ENCODE results near the gene RIC1.
"Not testable (repeated sequence)": the region's sequence is repeated elsewhere in the genome, so short reads cannot be mapped to it uniquely, and the experiment has no call there.

RIC1 gene

DNA sequence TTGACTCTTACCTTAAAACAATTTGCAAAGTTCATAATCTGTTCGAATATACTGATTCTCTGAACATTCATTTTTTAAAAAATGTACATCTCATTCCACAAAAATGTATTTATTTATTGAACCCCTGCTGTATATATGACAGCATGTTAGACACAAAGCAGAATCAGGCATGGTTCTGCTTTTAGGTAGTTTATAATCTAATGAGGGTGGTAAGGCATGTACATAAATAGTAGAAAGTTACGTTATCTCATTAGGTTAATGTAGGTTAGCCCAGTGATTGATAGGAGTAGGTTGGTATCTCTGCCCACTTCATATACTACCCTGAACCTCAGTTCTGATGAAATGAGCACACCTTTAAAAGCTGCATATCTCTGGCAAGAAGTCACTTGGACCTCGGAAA, 114.2 kb downstream of the RIC1 start:
- DNase-seq: no peak

DNA sequence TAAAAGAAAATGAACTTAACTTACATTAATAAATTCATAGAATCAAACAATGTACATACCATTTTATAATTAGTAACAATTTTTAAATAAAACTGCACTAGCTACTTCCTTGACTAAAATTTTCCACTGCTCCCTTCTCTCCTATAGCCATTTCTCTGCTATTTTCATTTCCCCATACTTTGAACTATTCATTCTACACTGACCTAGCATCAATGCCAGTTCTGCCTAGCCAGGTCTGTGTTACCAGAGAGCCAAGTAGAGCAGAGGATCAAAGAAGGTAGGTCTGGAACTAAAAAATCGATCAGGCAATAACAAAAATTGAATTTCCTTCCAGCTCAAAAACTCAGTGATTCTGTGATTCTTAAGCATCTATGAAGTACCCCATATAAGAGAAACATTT, 119.5 kb downstream of the RIC1 start:
- no peak for DNase-seq

DNA sequence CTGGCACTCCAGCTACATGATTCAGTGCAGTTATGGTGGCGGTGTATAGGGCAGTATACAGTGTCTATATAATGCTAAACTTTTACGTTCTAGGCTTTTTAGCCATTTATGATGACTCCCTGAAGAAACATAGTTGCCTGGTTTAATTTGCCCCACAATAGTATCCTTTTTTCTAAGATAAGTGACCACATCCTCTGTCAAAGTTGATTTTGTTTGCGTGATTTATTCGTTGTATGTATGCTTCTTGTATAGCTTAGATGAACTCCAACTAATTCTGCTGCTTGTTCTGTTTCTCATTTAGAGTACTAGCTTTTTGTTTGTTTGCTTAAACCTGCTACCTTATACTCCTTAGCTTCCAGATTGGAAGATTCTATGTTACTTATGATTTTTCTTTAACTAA, 120.4 kb downstream of the RIC1 start:
- DNase-seq: no peak

DNA sequence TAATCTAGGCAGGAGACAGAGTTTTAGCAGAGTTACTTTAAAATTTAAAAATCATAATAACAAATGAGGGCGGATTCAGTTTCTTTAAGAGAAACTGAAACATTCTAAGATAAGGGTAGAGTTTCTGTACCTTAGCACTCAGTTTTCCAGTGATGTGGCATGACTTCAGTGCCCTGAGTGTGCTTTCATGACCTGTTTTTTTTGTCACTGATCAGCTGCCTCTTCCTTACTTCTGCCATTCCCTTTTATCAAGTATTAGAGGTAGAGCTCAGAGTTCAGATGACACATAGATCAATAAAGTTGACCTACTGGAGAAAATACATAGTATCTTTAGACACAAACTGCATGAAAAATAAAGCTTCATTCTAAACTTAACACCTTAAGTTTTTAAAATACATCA, 121.7 kb downstream of the RIC1 start:
- DNase-seq: no peak

DNA sequence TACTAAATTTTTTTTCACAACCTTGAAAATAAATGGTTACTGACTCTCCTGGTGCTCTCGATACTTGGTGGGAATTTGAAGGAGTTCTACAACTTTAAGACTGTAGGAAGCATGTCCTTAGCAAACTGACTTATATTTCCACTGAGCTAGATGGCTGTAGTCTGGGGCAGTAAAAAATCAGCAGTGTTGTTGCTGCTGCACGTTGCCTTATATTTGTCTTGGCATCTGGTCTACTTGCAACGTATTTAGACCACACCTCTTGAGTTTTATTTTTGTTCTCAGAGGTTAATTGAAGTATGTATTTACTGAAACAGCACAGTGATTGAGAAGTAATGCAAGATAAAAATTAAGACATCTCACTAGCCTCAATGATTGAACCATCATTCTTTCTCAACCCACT, 127.7 kb downstream of the RIC1 start:
- DNase-seq: no peak

DNA sequence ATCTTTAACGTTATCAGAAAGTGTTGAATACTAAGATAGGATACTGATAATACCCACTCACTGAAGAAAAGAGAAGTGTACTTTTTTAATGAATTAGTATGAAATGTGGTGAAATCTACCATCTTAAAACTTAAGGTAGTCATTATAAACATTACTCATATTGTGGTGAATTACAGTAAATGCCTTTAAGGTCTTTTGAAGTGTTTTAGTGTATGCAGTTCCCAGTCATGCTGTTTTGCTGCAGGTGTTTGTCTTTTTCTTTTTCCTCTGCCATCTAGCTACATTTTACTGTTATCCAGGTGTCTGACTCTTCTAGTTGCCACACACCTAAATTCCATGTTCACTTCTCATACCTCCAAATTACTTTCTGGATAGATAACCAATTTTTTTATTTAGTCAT, 131.4 kb downstream of the RIC1 start:
- no peak for DNase-seq

DNA sequence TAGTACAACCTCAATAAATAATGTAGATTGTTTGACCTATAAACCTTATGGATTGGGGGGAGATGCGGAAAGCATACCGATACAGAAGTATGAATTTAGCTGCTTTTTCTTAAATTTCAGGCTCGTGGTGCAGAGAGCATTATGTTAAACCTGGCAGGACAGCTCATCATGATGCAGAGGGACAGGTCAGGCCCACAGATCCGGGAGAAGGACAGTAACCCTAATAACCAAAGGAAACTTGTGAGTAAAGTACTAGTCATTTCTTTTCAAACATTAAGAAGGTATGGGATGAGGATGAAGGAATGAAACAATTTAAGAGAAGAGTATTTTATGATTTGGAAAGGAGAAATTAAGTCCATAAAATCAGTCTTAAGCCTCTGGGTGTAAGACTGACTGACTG, 133.5 kb downstream of the RIC1 start:
- DNase-seq: no peak

DNA sequence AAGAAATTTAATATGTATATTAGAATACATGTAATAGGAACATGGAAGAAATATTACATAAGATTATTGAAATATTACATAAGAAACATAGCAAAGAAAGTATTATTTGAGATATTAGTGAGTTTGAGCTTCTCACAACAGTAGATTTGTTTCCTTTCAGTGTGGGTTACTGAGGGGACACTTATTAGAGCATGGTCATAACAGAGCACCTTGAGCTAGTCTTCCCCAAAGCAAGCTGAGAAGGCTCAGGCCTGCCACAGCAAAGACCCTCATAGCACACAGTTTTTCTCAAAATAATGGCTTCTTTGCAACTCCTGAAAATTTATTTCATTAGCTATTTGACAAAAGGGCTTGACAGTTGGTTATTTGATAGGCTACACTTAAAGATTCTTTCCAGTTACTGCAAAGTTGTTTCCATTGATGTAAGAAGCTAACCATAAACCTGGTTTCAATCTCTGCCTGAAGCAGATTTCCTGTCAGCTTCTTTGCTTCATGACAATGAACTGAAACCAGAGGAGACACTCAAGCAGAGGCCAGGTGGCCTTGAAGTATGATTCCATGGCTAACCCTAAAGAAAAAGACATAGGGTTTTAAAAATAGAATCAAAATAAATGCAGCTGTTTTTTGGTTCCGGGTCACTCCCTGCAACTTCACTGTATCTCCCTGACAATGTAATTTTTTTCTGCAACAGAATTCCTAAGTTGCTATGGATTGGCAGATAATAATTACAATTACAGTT, 135.4 kb downstream of the RIC1 start:
- DNase-seq: no peak

DNA sequence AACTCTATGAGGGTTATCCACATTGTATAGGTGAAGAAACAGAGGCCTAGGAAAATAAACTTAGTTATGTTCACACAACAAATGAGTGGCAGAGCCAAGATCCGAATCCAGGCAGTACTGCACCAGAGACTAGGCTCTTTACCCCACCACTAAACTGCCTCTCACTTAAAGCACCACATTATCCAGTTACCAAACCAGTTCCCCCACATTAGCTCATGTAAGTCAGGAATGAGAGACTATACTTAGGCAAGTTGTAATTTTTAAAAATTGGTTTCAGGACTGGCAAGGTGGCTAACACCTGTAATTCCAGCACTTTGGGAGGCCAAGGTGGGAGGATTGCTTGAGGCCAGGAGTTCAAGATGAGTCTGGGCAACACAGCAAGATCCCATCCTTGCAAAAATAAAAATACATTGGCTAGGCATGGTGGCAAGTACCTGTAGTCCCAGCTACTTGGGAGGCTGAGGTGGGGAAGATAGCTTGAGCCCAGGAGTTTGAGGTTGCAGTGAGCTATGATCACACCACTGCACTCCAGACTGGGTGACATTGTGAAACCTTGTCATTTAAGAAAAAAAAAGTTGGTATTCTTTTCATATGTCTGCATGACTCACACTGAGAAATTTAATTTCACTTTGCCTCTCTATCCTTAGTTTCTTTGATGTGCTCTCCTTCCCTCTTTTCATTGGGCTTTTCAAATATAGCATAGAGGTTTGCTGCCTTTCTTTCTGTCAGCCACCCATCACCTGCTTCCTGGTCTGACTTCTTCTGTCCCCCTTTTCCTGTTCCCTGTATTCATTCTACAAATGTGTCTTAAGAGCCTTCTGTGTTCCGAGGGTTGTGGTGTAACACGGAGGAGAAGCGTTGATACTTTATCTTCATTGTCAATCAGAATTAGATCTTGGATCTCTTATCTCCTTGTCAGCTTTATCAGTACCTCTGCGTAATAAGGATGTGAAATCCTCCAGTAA, 139.3 kb downstream of the RIC1 start:
- DNase-seq: no peak

DNA sequence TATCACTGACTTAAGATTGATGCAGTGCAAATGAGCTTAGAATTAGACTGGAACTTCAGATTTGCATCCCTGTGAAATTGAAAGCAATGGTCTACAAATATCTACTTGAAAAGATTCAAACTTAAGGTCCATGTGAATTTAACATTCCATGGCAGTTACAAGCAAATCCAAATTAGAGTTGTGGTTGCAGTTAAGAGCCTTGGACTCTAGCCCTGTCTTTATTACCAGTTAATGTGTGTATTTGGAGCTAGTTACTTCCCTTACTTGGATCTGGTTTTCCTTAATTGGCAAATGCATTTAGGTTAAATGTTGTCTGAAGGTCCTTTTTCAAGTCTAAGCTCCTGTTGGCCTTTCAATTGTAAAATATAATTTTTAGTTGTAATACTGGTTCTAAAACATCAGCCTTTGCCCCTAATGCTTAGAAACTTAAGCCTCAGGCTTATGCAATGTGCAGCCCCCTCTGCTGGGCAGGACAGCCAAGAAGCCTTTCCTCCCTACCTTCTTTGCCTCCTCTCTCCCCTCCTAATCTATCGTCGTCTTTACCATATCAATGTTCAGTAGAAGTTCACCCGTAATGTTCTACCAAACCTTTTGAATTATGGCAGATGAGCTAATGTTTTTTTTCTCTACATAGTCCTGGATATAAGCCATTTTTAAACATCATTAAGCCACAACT, 144.6 kb downstream of the RIC1 start:
- no peak for DNase-seq

DNA sequence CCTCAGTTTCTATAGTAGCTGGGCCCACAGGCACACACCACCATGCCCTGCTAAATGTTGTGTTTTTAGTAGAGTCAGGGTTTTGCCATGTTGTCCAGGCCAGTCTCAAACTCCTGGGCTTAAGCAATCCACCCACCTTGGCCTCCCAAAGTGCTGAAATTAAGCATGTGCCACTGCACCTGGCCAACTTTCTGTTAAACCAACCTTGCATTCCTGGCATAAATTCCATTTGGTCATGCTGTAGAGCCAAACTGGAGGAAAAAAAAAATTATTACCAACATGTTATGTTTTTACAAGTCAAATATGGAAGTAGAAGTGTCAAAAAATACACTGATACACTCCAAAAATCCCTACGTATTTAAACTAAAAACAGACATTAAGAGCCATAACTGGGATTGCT, 149.9 kb downstream of the RIC1 start:
- no peak for DNase-seq

DNA sequence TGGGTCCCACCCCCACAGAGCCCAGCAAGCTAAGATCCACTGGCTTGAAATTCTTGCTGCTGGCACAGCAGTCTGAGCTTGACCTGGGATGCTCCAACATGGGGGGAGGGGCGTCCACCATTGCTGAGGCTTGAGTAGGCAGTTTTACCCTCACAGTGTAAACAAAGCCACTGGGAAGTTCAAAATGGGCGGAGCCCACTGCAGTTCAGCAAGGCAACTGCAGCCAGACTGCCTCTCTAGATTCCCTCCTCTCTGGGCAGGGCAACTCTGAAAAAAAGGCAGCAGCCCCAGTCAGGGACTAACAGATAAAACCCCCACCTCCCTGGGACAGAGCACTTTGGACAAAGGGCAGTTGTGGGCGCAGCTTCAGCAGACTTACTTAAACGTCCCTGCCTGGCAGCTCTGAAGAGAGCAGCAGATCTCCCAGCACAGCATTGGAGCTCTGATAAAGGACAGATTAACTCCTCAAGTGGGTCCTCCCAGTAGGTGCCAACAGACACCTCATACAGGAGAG, 150.9 kb downstream of the RIC1 start:
- DNase-seq: not testable (repeated sequence)

DNA sequence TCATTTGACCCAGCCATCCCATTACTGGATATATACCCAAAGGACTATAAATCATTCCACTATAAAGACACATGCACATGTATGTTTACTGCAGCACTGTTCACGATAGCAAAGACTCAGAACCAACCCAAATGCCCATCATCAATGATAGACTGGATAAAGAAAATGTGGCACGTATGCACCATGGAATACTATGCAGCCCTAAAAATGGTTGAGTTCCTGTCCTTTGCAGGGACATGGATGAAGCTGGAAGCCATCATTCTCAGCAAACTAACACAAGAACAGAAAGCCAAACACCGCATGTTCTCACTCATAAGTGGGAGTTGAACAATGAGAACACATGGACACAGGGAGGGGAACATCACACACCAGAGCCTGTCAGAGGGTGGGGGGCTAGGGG, 154.5 kb downstream of the RIC1 start:
- DNase-seq: not testable (repeated sequence)

DNA sequence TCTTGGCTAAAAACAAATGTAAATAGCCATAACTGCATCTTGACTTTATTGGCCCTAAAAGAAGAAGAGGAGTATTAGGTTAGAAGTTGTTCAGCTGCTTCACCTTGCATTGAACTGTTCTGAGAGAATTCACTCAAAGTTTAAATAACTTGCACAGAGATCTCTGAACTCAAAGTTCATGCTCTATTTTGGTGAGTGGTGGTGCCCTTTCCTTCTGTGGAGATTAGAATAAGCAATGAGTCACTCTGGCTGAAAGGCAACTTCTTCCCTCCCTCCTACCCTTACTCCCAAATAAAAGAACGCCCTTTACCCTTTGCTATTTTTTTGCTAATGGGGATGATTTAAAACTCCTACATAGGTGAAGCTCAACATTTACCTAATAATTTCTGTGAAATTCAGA, 155.1 kb downstream of the RIC1 start:
- DNase-seq: no peak

DNA sequence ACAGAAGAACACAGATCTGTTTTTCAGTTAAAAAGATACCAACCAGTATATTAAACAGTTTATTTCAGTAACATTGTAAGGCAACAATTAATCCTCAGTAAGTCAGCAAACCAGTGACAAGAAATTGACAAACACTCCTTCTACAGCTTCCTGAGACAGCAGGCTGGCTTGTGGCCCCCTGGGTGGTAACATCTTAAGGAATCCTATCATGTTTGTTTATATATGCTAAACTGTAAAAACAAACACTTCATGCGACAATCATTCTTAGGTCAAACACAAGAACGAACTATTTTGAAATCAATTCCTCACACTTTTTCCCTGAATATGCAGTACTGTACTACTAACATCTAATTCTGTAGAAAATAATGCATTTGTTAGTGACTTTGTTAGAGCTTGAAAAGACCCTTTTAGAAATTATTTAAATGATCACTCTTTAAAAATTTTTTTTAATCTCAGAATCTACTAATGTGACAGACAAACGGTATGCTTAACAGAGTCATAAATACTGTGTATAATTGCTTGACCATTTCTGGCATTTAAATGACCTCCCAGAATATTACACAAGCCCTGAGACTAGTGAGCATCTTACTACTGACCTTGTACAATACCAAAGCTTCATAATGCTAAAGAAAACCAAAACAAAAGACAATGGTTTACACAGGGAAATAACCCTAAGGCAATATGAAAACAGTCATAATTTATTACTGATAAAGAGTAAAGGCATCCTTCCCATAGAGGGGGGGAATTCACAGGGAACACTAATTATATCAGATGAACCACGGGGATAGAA, 155.8 kb downstream of the RIC1 start:
- no peak for DNase-seq

DNA sequence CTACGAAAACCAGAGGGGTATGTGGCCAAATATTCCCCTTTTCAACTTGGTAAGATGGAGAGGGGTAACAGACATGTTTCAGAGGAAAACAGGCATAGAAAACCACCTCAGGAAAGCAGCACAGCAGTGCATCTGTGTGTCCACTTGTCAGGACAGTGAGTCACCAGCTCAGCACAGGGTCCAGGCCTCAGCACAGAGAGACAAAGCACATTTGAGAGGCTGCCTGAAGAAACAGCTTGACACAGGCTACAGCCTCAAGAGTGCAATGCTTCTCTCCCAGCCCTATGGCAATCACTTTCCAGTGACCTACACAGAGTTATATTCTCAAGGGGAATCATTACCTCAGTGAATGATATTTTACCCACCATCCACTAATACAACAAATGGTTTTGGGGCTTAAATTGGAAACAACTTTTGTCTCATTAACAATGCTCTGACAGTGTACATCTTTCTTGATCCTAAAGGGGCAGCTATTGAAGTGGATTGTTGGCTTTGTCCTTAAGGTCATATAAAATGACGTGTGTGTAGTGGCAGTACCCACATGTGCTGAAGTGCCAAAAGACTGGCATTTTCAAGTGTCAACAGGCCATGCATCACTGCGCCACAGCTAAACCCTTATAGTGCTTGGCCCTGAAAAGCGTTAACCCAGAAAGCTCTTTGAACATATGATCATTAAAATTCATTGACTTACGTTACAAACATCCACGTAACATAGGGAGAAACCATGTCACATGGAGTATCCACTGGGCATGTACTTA, 157.6 kb downstream of the RIC1 start:
- no peak for DNase-seq

DNA sequence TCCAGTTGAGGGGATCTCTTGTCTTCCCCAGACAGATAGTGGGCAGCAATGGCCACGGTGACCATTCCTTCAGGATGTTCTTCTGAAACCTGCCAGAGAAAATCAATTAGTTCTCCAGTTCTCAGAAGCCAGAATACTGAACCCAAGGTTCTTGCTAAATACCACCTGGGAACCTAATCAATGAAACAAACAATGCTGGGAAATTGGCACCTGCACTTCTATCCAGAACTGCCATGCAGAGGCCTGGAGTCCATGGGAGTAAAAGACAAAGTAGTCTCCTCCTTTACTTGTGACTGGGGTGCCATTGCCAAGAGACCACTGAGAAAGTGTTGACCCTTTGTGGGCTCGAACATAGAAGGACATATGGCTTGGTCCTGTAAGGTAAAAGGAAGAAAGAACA, 158.3 kb downstream of the RIC1 start:
- no peak for DNase-seq

DNA sequence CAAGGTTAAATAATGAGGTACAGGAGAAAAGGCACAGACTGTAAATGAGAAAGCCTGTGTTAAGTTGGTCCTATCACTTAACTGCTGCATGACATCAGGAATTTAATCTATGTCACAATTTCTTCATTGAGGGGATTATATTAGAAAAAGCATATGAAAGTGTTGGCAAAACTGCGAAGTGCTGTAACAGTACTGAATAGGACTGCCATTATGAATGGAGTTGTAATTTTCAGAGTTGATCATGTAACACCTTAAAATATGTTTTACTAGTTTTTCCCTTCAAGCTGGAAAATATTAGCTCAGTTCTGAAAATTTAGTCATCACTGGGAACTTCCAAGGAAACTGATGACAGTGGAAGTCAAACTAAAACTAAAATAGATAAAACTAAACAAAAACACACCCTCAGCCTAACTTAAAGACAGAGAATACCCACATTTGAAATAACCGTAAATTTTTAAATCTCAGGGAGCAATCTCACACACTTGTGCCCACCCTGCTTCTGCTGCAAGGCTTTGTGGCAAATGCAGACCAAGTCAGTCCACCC, 158.9 kb downstream of the RIC1 start:
- DNase-seq: no peak

DNA sequence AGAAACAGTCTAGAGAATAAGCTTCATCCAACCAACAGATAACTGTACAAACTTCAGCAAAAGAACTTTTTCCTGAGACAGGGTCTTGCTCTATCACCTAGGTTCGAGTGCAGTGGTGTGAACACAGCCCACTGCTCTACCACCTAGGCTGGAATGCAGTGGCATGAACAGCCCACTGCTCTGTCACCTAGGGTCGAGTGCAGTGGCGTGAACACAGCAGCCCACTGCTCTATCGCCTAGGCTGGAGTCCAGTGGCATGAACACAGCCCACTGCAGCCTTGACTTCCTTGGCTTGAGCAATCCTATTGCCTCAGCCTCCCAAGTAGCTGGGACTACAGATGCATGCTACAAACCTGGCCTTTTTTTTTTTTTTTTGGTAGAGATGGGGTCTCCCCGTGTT, 160.6 kb downstream of the RIC1 start:
- no peak for DNase-seq

DNA sequence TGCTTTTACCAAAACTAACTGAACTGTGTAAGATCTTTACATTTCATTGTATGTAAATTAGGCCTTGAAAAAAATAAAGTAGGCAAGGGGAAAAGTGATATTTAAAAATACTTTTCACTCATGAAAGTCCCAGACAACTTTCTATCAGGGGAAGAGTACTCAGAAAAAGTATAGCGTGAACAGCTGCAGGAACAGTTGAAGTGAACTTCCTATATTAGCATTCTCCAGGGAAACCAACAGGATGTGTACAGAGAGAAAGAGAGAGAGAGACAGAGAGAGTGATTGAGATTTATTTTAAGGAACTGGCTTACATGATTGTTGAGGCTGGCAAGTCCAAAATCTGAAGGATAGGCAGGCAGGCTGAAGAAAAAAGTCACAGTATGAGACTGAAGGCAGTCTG, 162.0 kb downstream of the RIC1 start:
- DNase-seq: no peak

DNA sequence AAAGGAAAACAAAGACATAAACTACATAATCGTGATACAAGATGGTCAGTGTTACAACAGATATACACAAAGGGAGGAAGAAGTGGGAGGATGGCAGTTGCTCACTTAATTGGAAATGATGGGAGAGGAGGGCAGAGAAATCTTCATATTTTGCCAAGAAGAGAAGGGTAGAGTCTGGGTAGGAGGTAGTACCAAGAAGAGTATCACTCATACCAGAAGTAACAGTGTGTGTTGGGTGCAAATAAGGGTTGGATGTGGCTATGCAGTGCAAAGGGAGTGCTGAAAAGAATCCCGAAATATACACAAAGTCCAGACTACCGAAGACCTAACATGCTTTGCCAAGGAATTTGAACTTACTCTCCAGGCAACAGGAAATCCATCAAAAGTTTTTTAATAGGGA, 163.0 kb downstream of the RIC1 start:
- DNase-seq: no peak

DNA sequence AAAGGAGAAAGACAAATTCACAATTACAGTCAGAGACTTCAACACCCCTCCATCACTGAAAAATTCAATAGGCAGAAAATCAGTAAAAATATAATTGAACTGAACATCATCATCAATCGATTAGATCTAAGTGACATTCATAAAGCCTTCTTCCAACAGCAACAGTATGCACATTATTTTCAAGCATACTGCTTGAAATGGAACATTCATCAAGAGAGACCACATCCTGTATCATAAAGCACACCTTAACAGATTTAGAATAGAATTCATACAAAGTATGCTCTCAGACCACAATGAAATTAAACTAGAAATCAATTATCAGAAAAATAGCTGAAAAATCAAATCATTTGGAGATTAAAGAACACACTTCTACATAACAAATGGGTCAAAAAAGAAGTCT, 164.9 kb downstream of the RIC1 start:
- DNase-seq: peak; percentile 6

Data from CD4-positive, alpha-beta T cell treated with Interleukin-4 for 4 hours (primary cell).